HG02870 (cell line): ENCODE data around the gene DHX15.
"Not testable (repeated sequence)": the region's sequence is repeated elsewhere in the genome, so short reads cannot be mapped to it uniquely, and the experiment has no call there.

Experiments
- ATAC-seq: cut with Tn5 transposase; IDR thresholded peaks from one replicate; pipeline ENCODE4 v1.9.1; 2021; ENCODE audit warnings: mild to moderate bottlenecking, moderate library complexity; ENCODE audit not compliant: unreplicated experiment

DHX15 gene

DNA sequence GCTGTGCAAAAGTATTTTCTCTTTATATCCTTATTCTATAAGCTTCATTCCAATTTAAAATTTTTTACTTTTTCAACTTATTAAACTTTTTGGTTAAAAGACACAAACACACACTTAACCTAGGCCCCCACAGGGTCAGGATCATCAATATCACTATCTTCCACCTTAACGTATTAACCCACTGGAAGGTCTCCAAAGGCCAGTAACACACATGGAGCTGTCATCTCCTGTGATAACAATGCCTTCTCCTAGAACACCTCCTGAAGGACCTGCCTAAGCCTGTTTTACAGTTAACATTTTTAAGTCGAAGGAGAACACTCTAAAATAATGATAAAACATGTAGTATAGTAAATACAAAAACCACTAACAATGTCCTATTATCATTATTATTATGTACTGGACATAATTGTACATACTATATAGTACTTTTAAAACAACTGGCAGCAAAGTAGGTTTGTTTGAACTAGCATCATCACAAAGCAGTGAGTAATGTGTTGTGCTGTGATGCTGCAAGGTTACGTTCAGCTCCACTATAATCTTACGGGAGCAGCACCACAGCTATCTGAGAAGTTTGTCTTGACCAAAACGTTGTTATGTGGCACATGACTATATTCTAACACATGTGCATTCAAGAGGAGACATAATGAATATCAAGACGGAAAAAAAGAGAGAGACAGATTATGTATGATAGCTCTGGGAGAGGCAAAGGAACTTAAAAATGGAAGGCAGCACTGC, 33.7 kb downstream of the DHX15 start:
- ATAC-seq: no peak

GRCh38 chr4:24547979-24548378, 36.4 kb downstream of the DHX15 start:
- no peak for ATAC-seq

DNA sequence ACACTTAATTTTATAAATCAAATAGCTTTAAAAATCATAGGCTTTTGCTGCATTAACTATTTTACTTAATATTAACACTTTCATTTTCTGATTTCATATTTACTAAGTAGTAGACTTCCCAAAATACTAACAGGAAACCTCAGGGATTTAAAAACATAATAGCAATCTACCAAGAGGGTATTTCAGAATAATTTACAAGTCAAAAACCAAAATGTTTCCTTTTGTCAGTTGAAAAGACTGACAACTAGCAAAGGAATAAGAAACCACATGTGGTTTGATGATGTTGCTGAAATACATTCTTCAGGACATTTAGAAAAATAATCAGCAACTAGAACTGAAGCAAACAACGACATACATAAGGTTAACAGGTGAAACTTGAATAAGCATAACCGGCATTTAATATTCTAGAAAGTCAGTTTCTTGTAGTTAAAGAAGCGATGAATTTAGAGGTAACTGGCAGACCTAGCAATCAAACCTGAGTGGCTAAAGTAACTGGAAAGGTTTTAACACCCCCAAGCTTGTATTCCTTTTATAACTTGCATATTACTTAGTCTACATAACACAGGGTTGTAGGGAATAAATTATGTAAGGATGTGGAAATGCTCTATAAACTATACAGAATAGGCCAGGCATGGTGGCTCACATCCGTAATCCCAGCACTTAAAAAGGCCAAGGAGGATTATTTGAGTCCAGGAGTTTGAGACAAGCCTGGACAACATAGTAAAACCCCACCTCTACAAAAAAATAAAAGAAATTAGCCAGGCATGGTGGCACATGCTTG, 40.0 kb downstream of the DHX15 start:
- no peak for ATAC-seq

GRCh38 chr4:24537025-24537424, 47.3 kb downstream of the DHX15 start:
- no peak for ATAC-seq

DNA sequence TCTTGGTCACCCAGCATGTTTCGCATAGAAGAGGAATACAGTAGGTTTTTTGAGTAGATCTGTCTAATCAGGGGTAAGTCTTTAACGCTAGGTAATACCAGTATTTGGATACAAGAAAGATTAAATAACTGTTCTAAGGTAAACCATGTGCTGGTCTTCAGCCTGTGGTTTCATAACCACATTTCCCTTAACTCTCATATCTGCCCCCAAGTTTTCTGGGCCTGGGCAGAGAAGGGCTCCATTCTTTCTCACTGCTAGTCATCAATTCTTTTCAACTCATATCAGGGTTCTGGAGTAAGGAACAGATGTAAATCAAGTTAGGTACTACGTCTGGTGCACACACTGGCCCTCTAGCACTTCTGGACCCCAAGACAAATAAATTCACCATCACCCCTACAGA, 49.0 kb downstream of the DHX15 start:
- ATAC-seq: no peak

DNA sequence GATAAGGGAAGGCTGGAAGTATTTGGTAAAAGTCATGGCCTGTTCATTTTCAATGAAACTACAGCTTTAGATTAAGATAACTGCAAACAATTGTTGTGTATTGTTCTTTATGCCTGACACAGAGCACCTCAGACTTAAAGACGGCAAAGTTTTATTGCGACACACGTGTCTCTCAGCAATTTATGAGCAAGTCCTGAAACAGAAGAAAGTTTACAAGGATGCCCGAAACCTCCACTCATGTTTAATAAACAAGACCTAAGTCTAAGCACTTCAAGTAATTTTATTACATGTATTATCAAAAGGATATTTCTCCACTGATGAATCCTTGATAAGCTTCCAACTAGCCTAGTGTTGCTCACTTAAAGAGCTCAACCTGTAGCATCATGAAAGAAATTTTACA, 51.0 kb downstream of the DHX15 start:
- no peak for ATAC-seq

DNA sequence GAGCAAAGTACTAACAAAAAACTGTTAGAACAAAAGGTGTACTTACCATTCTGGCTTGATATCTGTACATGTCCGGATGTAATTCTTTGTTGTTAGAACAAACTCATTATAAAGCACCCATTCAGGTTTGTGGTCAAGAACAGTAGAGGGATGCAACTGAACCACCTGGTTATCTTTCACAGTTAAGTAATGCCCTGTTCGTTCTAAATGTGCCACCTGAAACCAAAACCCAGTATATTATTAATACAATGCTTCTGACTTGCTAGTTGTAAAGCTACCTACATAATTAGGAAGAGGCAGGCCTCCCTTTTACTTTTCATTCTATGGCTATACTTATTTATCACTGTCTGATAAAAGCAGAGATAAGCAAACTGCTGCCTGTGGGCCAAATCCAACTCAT, 54.8 kb downstream of the DHX15 start:
- no peak for ATAC-seq

- no peak for ATAC-seq
These were observed 57.0 kb downstream of the DHX15 start for GRCh38 chr4:24527371-24527770.

DNA sequence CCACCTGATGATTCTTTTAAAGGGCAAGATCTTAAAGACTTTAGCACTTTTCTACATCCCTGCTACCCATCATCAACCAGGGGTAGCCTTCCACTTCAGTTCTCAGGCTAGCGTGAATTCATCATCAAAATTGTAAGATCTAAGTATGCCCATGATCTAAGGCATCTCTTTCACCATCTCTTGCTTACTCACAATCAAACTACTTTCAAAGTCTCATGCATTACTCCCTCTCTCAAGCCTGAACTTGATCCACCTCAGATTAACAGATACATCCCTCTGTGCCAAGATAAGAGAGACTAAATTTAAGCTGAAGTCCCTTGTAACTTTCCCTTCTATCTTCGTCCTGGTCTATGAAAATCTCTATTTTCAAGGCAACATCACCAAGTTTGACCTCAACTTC, 62.8 kb downstream of the DHX15 start:
- no peak for ATAC-seq

DNA sequence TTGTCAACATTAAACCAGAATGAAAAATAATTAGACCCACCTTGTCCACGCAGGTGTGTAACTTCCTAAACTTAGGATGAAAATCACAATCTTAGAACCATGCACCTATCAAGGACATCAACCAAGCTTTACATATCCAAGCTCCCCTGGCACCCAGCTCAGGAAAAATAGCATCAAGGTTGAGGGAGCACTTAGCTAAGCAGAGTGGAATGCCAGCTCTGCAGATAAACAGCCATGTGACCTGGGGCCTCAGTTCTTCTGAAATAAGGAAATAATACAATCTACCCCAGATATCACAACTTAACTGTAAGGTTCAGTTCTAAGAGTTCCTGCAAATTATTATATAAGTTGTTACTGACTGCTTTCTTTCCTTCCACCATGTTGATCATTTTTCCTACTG, 64.7 kb downstream of the DHX15 start:
- no peak for ATAC-seq

- ATAC-seq: no peak
These were observed 66.7 kb downstream of the DHX15 start for GRCh38 chr4:24517676-24518075.

DNA sequence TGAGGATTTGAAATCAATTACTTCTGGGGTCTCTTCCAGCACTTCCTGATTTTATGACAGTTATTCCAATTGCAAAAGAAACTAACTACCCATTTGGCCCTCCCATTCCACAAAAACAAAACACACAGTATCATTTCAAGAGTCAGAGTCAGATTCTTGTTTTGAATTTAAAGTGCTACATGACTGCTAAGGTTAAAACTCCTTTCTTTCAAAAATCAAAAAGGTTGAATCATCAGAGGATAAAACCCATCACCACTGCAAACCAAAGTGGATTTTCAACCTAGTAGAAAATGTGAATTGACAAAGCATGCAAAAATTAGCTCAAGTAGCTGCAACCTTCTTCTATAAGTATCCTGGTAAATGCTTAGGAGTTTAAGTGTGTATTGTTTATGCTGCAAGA, 67.4 kb downstream of the DHX15 start:
- ATAC-seq: no peak

DNA sequence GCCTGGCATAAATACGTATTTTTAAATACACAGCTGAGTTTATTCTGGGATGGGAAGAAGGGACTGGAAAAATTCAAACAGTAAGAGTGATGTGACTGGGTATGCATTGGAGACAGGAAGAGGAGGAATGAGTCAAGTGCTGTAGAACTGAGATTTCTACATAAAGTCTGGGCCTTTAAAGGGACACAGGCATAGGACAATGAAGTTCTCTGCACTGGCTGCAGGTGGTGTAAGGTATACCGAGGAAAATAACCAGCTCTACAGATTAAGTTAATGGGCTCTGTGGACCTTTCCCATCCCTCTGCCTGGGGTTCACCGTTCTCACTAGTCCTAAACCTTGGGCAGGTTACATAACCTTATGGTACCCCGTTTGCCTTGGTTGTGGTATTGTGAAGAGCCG, 68.7 kb downstream of the DHX15 start:
- ATAC-seq: no peak

DNA sequence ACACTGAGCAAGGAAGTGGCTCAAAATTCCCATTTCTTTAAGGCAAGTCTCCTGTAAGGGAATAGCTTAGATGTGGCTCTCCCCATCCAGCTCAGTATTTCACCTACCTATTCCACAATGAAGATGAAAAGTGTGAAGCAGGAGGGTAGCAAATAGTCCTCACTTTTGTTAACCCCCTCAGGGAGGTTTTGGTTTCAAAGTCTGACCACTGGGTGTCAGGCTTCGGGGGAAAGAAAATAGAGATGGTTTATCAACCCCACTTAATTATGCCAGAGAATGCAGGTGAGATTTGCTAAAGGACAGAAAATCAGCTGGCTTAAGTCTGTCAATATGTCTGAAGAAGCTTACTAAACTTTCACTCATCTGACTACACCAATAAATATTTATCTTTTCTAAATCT, 69.5 kb downstream of the DHX15 start:
- no peak for ATAC-seq

DNA sequence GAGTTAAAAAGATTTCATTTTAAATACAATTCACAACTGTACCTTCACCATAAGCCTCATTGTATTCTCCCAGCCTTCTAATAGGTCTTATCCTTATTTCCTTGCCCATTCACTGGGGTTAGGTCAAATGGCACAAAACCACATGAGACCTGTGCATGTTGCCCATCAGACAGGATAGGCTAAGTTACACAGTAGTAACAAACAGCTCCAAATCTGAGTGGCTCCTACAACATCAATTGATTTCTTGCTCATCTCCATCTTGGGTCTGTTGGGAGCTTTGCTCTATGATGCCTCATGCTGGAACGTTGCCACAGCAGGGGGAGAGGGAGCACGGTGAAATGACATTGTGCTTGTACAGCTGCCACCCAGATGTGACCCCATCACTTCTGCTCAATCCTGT, 70.6 kb downstream of the DHX15 start:
- ATAC-seq: no peak

DNA sequence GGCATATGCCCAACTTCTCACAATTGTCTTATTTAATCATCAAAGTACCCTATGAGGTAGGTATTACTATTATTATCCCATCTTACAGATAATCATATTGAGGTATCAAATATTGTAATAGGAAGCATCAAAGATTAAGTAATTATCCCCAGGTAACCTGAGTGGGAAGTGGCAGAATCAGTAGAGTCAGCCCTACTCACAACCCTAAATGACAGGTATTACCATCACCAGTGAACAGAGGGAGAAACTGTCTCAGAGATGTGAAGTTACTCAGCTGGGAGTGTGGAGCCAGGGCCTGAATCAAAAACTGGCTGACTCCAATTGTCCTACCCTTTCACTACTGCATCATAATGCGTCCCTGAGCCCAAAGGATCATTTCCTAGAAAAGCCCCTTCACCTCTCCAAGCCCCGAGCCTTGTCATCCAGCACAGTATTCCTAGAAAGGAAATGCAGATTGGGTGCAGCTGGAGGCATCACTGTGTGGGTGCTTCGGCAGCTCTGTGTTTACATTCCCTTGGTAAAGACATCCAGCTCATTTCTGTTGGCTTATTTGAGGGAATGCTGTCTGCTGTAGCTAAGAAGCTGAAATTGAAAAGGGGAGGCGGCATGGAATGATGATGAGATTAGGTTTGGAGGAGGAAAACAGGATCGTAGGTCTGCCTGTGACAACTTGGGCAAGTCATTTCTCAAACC, 72.8 kb downstream of the DHX15 start:
- ATAC-seq: no peak

- ATAC-seq: no peak
These were observed 74.3 kb downstream of the DHX15 start for GRCh38 chr4:24510091-24510490.

DNA sequence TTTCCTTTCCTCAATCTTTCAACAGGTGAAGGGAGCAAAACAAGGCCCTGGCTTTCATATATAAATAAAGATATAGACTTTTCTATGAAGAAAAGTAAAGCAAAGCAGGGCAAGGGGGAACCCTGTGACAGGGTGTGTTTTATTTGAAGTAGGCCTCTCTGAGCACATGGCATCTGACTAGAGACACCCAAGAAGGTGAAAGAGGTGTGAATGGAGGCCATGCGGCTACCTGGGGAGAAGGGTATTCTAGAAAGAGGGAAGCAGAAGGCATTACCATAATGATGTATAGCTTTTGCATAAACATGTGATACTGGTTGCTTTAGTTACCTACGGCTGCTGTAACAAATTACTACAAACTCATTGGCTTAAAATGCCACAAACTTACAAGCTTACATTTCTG, 75.8 kb downstream of the DHX15 start:
- ATAC-seq: no peak

- ATAC-seq: no peak
These were observed 76.9 kb downstream of the DHX15 start for GRCh38 chr4:24507439-24507838.

DNA sequence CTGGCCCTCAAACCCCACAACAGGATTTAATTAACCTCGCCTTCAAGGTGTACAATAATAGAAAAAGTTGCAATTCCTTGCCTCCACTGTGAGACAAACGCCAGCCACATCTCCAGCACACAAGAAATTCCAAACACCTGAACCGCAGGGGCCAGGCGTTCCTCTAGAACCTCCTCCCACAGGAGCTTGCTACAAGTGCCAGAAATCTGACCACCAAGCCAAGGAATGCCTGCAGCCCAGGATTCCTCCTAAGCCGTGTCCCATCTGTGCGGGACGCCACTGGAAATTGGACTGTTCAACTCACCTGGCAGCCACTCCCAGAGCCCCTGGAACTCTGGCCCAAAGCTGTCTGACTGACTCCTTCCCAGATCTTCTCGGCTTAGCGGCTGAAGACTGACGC, 81.3 kb downstream of the DHX15 start:
- not testable (repeated sequence) for ATAC-seq

DNA sequence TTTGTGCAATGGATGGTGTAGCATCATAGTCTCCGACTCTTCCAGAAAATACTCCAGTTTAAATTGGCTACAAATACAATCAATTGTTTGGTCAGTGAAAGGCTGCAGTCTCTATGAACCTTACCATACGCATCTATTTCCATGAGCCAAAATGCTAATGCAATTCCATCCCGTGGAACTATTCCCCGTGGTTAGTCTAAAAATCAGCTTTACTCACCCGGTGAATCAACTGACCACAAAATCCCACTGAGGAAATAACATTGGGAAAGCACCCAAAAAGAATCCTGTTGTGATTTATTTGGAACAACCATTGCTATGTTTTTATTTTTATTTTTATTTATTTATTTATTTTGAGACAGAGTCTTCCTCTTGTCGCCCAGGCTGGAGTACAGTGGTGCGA, 87.1 kb downstream of the DHX15 start:
- no peak for ATAC-seq

GRCh38 chr4:24496597-24496996, 87.8 kb downstream of the DHX15 start:
- no peak for ATAC-seq
